GM03348 (cell line): ENCODE data around the gene CST9.

Experiments used
- DNase-seq: peaks from one replicate; pipeline ENCODE4 v3.0.0; 2012; ENCODE audit warnings: low spot score

CST9 gene

GRCh38 chr20:23605867-23606651, at the start of gene CST9:
Gene CST9 (minus strand): TSS chr20:23605917. CDS start chr20:23605864, 53 bp downstream.
- no peak for DNase-seq

- no peak for DNase-seq
Measured at GRCh38 chr20:23654717-23655116, 49.0 kb upstream of the CST9 start.

- no peak for DNase-seq
Measured at GRCh38 chr20:23654000-23654399, 48.3 kb upstream of the CST9 start.

- no peak for DNase-seq
Measured at GRCh38 chr20:23653400-23653938, 47.8 kb upstream of the CST9 start.

- no peak for DNase-seq
Measured at GRCh38 chr20:23652926-23653325, 47.2 kb upstream of the CST9 start.

- no peak for DNase-seq
Measured at GRCh38 chr20:23652371-23652770, 46.7 kb upstream of the CST9 start.

- DNase-seq: no peak
Measured at GRCh38 chr20:23651117-23651516, 45.4 kb upstream of the CST9 start.

GRCh38 chr20:23649830-23650417, 44.2 kb upstream of the CST9 start:
- no peak for DNase-seq

GRCh38 chr20:23649242-23649641, 43.5 kb upstream of the CST9 start:
- DNase-seq: no peak

GRCh38 chr20:23647346-23647745, 41.6 kb upstream of the CST9 start:
- DNase-seq: no peak

GRCh38 chr20:23646106-23646873, 40.6 kb upstream of the CST9 start:
- no peak for DNase-seq

- DNase-seq: no peak
Measured at GRCh38 chr20:23645575-23645974, 39.9 kb upstream of the CST9 start.

- no peak for DNase-seq
Measured at GRCh38 chr20:23644164-23644563, 38.4 kb upstream of the CST9 start.

GRCh38 chr20:23643659-23644058, 37.9 kb upstream of the CST9 start:
- DNase-seq: no peak

GRCh38 chr20:23641936-23642751, 36.4 kb upstream of the CST9 start:
- DNase-seq: peak; percentile 70

GRCh38 chr20:23640671-23641667, 35.3 kb upstream of the CST9 start:
- DNase-seq: no peak

GRCh38 chr20:23640018-23640601, 34.4 kb upstream of the CST9 start:
- no peak for DNase-seq

- DNase-seq: no peak
Measured at GRCh38 chr20:23639490-23639958, 33.8 kb upstream of the CST9 start.

GRCh38 chr20:23638309-23638708, 32.6 kb upstream of the CST9 start:
- no peak for DNase-seq
